PC-3 (cell line): Measurements from ENCODE around the gene DGUOK. TPM values are rescaled to one million over a fixed set of nuclear protein-coding genes. Genes with fewer than 3 reads are reported as not detected.

Experiments
- ATAC-seq: fragments of 200-7000 bp; cut with Tn5 transposase; 2 replicates; pipeline ENCODE4 v1.9.1; 2020; ENCODE audit warnings: mild to moderate bottlenecking, moderate library complexity
- BruUV-seq: library from RNA; stranded (reverse); fragments of 400-500 nt; replicated peaks from 2 replicates; lab custom pipeline; 2021; lab: Mats Ljungman, UMichigan
- CTCF ChIA-PET: fragments of 300-600 bp; sonication (Branson Sonifier 250); formaldehyde crosslinking; loops from one replicate; lab custom pipeline; 2022; ENCODE audit warnings: antibody characterized with exemption; lab: Charles Lee
- POLR2A ChIA-PET: fragments of 300-600 bp; sonication (Branson Sonifier 250); formaldehyde crosslinking; loops from one replicate; lab custom pipeline; 2022; ENCODE audit warnings: antibody characterized with exemption; ENCODE audit not compliant: unreplicated experiment; lab: Charles Lee
- DNase-seq: peaks from one replicate; pipeline ENCODE4 v3.0.0-alpha.2; 2015
- H2AFZ ChIP-seq: fragments of 300-600 bp; sonication (generic); 2 replicates; pipeline ENCODE4 v1.6.0; 2016; ENCODE audit warnings: antibody characterized with exemption, low read length
- H3F3A ChIP-seq: fragments of 300-600 bp; sonication (generic); one replicate; pipeline ENCODE4 v1.6.0; 2017; ENCODE audit warnings: antibody characterized with exemption, low read length, control low read depth, mild to moderate bottlenecking; ENCODE audit not compliant: unreplicated experiment
- H3K27ac ChIP-seq: fragments of 300-600 bp; sonication (generic); 2 replicates; pipeline ENCODE4 v1.5.1; 2016; ENCODE audit warnings: mild to moderate bottlenecking, low read length
- H3K27me3 ChIP-seq: fragments of 300-600 bp; sonication (generic); 2 replicates; pipeline ENCODE4 v1.6.1; 2016; ENCODE audit warnings: low read length, mixed read lengths
- H3K36me3 ChIP-seq: fragments of 300-600 bp; sonication (generic); 2 replicates; pipeline ENCODE4 v1.6.1; 2016; ENCODE audit warnings: low read depth, mixed run types, low read length, mixed read lengths
- H3K4me1 ChIP-seq: fragments of 300-600 bp; sonication (generic); 2 replicates; pipeline ENCODE4 v1.5.1; 2016; ENCODE audit warnings: low read length; ENCODE audit not compliant: insufficient read depth
- H3K4me2 ChIP-seq: fragments of 300-600 bp; sonication (generic); 2 replicates; pipeline ENCODE4 v1.6.0; 2016; ENCODE audit warnings: low read length
- H3K4me3 ChIP-seq: fragments of 300-600 bp; sonication (generic); 2 replicates; pipeline ENCODE4 v1.5.1; 2016; ENCODE audit warnings: mild to moderate bottlenecking, low read length, mixed read lengths
- H3K79me2 ChIP-seq: fragments of 300-600 bp; sonication (generic); 2 replicates; pipeline ENCODE4 v1.6.1; 2017; ENCODE audit warnings: low read length, mixed read lengths
- H3K9ac ChIP-seq: fragments of 300-600 bp; sonication (generic); 2 replicates; pipeline ENCODE4 v1.6.0; 2016; ENCODE audit warnings: mild to moderate bottlenecking, low read length
- H3K9me2 ChIP-seq: fragments of 300-600 bp; sonication (generic); replicated peaks from 2 replicates; pipeline ENCODE4 v1.6.1; 2016; ENCODE audit warnings: mixed run types, low read length, mixed read lengths
- H3K9me3 ChIP-seq: fragments of 300-600 bp; sonication (generic); 2 replicates; pipeline ENCODE4 v1.6.1; 2016; ENCODE audit warnings: low read length, mixed read lengths
- H4K20me1 ChIP-seq: fragments of 300-600 bp; sonication (generic); 2 replicates; pipeline ENCODE4 v1.6.1; 2016; ENCODE audit warnings: low read length, mixed read lengths
- CTCF ChIP-seq: fragments of 300-600 bp; sonication (generic); conservative IDR thresholded peaks from 2 replicates; pipeline ENCODE4 v1.5.1; 2017; ENCODE audit warnings: antibody characterized with exemption, low read depth, mild to moderate bottlenecking, low read length
- EZH2 ChIP-seq: fragments of 300-600 bp; sonication (generic); IDR thresholded peaks from one replicate; pipeline ENCODE4 v1.6.1; 2017; ENCODE audit warnings: antibody characterized with exemption, mild to moderate bottlenecking, low read length; ENCODE audit not compliant: unreplicated experiment
- EZH2phosphoT487 ChIP-seq: fragments of 300-600 bp; sonication (generic); IDR thresholded peaks from 2 replicates; pipeline ENCODE4 v1.6.1; 2018; ENCODE audit warnings: mild to moderate bottlenecking, antibody characterized with exemption, low read length, borderline replicate concordance
- intact Hi-C: fragments of 100-400 bp; cut with micrococcal nuclease; formaldehyde crosslinking; loops from 2 replicates; pipeline ENCODE4 v1.9.0; 2023
- total RNA-seq: library from RNA; depleted of rRNA; stranded (reverse); fragments of >200 nt; gene quantifications from 2 replicates; pipeline ENCODE4 v1.2.3, GENCODE V29; 2014

Gene DGUOK
- total RNA-seq, 1 experiment from 2014 or later: 61.3 TPM

GRCh38 chr2:73928963-73929347, 2.3 kb downstream of the DGUOK start:
- peak overlapping the region; percentile 52 for H3K4me2 ChIP-seq
- CTCF ChIA-PET: no interaction called here
- BruUV-seq: no TSS peak

GRCh38 chr2:73930386-73930785, 3.7 kb downstream of the DGUOK start:
- Histone ChIP-seq H3K4me2 (0 out of 2 replicates have a peak overlapping the region, but pooled peaks have one; percentile 52), H3K4me3 (no peak overlapping the region), H3K36me3 (0 out of 2 replicates have a peak, but pooled peaks cover 4% of the 10 kb centered on the region), H3K9me2 (no peaks in the 10 kb centered on the region), H3K79me2 (peaks cover 80% of the 10 kb centered on the region), H3K27ac (no peak overlapping the region), H3K4me1 (peaks cover 44% of the 10 kb centered on the region), H3F3A (no peaks in the 10 kb centered on the region), H2AFZ (no peak overlapping the region), H4K20me1 (no peaks in the 10 kb centered on the region), H3K27me3 (no peaks in the 10 kb centered on the region), H3K9ac (no peak overlapping the region), H3K9me3 (no peaks in the 10 kb centered on the region)
- ChIA-PET POLR2A (no interaction called here), CTCF (interaction anchor here (0.6 to 0.7 kb wide), 3 partner anchors 79 to 104 kb away, joined by 5 to 23 read pairs (median 6); no protein-coding TSS in a partner anchor)
- BruUV-seq: no TSS peak
- intact Hi-C loops: no loop called here
- no peak for DNase-seq
- TF ChIP-seq EZH2phosphoT487 (no peak), EZH2 (no peak), CTCF (no peak)
- no peak for ATAC-seq

More at GRCh38 chr2:73928963-73929347, 2.3 kb downstream of the DGUOK start:
- DNase-seq (no peak), ATAC-seq (no peak)
- intact Hi-C loops: no loop called here
- Histone ChIP-seq H3K9me2 (no peaks in the 10 kb centered on the region), H3K36me3 (no peaks in the 10 kb centered on the region), H2AFZ (no peak overlapping the region), H3K9ac (no peak overlapping the region), H3K9me3 (no peaks in the 10 kb centered on the region), H4K20me1 (no peaks in the 10 kb centered on the region), H3K4me1 (peaks cover 39% of the 10 kb centered on the region), H3K79me2 (peaks cover 70% of the 10 kb centered on the region), H3F3A (no peaks in the 10 kb centered on the region), H3K4me3 (no peak overlapping the region), H3K27me3 (no peaks in the 10 kb centered on the region), H3K27ac (no peak overlapping the region)
- TF ChIP-seq EZH2phosphoT487: no peak
- POLR2A ChIA-PET: no interaction called here

- no peak overlapping the region for H3K4me3 ChIP-seq
- peaks cover 41% of the 10 kb centered on the region for H3K4me1 ChIP-seq
- peak; percentile 45 for DNase-seq
- H3F3A ChIP-seq: no peaks in the 10 kb centered on the region
- 0 out of 2 replicates have a peak overlapping the region, but pooled peaks have one; percentile 11 for H3K4me2 ChIP-seq
- H3K9me2 ChIP-seq: no peaks in the 10 kb centered on the region
- no peaks in the 10 kb centered on the region for H3K9me3 ChIP-seq
- no peaks in the 10 kb centered on the region for H3K27me3 ChIP-seq
- no peak overlapping the region for H3K9ac ChIP-seq
- no peak overlapping the region for H2AFZ ChIP-seq
- H3K79me2 ChIP-seq: peaks cover 94% of the 10 kb centered on the region
- BruUV-seq: no TSS peak
- no peaks in the 10 kb centered on the region for H4K20me1 ChIP-seq
- intact Hi-C loops: no loop called here
- POLR2A ChIA-PET: no interaction called here
- H3K27ac ChIP-seq: no peak overlapping the region
- H3K36me3 ChIP-seq: 0 out of 2 replicates have a peak, but pooled peaks cover 4% of the 10 kb centered on the region
- CTCF ChIA-PET: no interaction called here
- TF ChIP-seq EZH2 (no peak), CTCF (no peak), EZH2phosphoT487 (no peak)
- ATAC-seq: peak; percentile 49
These were observed 5.1 kb downstream of the DGUOK start for GRCh38 chr2:73931531-73932500.
